Heart left ventricle (tissue), 16 donors: ENCODE data around the gene OR2A25. TPM values are rescaled to one million over a fixed set of nuclear protein-coding genes. Genes with fewer than 3 reads are reported as not detected.

Experiments used
- ATAC-seq, 4 donors: fragments of 200-7000 bp; cut with Tn5 transposase; one replicate each; pipeline ENCODE4 v1.9.1; 2020 to 2022; ENCODE audit warnings: moderate library complexity in 4 of 4, mild to moderate bottlenecking in 3 of 4, moderate number of reproducible peaks in 1 of 4
- DNase-seq, 5 donors: peaks; one replicate each; pipeline ENCODE4 v3.0.0-alpha.2; 2020
- H3K27ac ChIP-seq, 12 donors: fragments of 200-600 bp; sonication (generic) in 4 of 12; one replicate each; pipeline versions ENCODE4 v1.5.0 to v1.8.0; 2016 to 2022; ENCODE audit warnings: mild to moderate bottlenecking in 2 of 12
- H3K27me3 ChIP-seq, 9 donors: fragments of 200-600 bp; sonication (generic) in 2 of 9; one replicate each; pipeline versions ENCODE4 v1.5.1 to v1.8.0; 2016 to 2022; ENCODE audit warnings: mild to moderate bottlenecking in 3 of 9
- H3K36me3 ChIP-seq, 9 donors: fragments of 200-600 bp; sonication (generic) in 2 of 9; one replicate each; pipeline versions ENCODE4 v1.5.0 to v1.8.0; 2018 to 2022; ENCODE audit warnings: mild to moderate bottlenecking in 2 of 9
- H3K4me1 ChIP-seq, 12 donors: fragments of 200-600 bp; sonication (generic) in 4 of 12; one replicate each; pipeline versions ENCODE4 v1.5.0 to v1.8.0; 2016 to 2022; ENCODE audit warnings: mild to moderate bottlenecking in 3 of 12
- H3K4me3 ChIP-seq, 12 donors: fragments of 200-600 bp; sonication (generic) in 4 of 12; one replicate each; pipeline versions ENCODE4 v1.5.0 to v1.8.0; 2017 to 2022; ENCODE audit warnings: mild to moderate bottlenecking in 9 of 12, moderate library complexity in 4 of 12
- H3K9me3 ChIP-seq, 12 donors: fragments of 200-600 bp; sonication (generic) in 4 of 12; one replicate each; pipeline versions ENCODE4 v1.5.0 to v1.8.0; 2016 to 2022; ENCODE audit warnings: mild to moderate bottlenecking in 1 of 12
- POLR2A ChIP-seq, 2 donors: fragments of 450-650 bp; IDR thresholded peaks; one replicate each; pipeline ENCODE4 v1.6.1; 2017; ENCODE audit warnings: antibody characterized with exemption in 2 of 2, mild to moderate bottlenecking in 2 of 2, moderate library complexity in 2 of 2
- WGBS, 4 donors: extraction: QIAGEN DNeasy Blood & Tissue Kit in 2 of 4; methylation state at CpG; one replicate each; pipeline versions ENCODE4 v1.1.5 to v1.1.7; 2013 to 2018; 5-methylcytosine and 5-hydroxymethylcytosine counted together
- intact Hi-C, 10 donors: fragments of 100-400 bp; cut with DNase I; formaldehyde crosslinking; loops; one replicate each; pipeline versions ENCODE4 v1.11.1 to v1.14.2; 2022
- polyA plus RNA-seq, 2 donors: library from polyadenylated mRNA; stranded (reverse); fragments of 200-250 nt; gene quantifications; one replicate each; pipeline ENCODE4 v1.2.3, GENCODE V29; 2013
- total RNA-seq, 9 donors: library from RNA; depleted of rRNA in 2 of 9; stranded (reverse); fragments of >200 nt in 2 of 9; fragmentation: NEBNext Ultra II Directional in 3 of 9; extraction: Animal tissue kit (Norgen Biotek cat#: 25700) in 3 of 9; gene quantifications; one replicate each; pipeline versions ENCODE4 v1.1.0 to v1.2.4, GENCODE V29; 2016 to 2023
- TF ChIP-seq, protein P1 (sequence below), 12 donors: fragments of 200-600 bp; sonication (generic) in 4 of 12; IDR thresholded peaks; one replicate each; pipeline versions ENCODE4 v1.5.0 to v1.8.0; 2018 to 2022; ENCODE audit warnings: antibody characterized with exemption in 12 of 12, mild to moderate bottlenecking in 5 of 12
- donor health status: ischemic (EF 13 %, LVEDD 7.1; RV severe dilation, severe dysfunction).
- donor health status: healthy with polysubstance abuse.
- donor health status: DM: no; HTN: yes; CAD: no.
- donor health status: DM: no; HTN: no; CAD: no.
- donor health status: ischemic (EF 25% LVEDD 6.9; RV normal size, moderate dysfunction).
- donor health status: ischemic (EF 25% LVEDD 5.7; RV mildly dilated, moderate dysfunction).
- donor health status: healthy.
- donor health status: DM: yes; HTN: yes; CAD: no.
- donor health status: ischemic (EF 35%, LVEDD 5.7; RV mildly dilated, moderate dysfunction).
- donor health status: nonischemic (EF 11% LVEDD 7.7; RV severe dilation, severe dysfunction).
- donor health status: DM: yes; HTN: yes; CAD: no.
- donor health status: PGD.
- donor health status: ischemic (EF 29% LVEDD 5.4; RV normal size, mild dysfunction).
- donor health status: nonischemic (EF 23%, LVEDD 6.1; RV moderate dilation, normal function).

The OR2A25 gene
- total and polyA plus RNA-seq, 11 donors, result not detected

DNA sequence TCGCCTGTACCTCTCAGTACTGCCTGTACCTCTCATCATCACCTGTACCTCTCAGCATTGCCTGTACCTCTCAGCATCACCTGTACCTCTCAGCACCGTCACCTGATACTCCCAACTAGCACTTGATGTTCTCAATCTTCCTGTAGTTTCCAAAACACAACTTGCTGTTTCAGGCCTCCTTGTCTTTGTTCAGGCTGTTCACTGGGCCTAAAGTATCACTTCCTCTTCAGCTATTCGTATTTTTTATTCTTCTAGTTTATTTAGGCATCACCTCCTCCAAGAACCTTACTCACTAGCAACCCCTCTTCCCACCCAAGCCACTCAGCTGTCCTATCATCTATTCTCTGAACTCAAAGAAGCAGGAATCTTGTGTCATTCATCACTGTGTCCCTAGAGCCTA lies 45.4 kb upstream of the OR2A25 start:
- H3K36me3 ChIP-seq, result no peaks in the 10 kb centered on the region
- TF ChIP-seq, protein P1, sequence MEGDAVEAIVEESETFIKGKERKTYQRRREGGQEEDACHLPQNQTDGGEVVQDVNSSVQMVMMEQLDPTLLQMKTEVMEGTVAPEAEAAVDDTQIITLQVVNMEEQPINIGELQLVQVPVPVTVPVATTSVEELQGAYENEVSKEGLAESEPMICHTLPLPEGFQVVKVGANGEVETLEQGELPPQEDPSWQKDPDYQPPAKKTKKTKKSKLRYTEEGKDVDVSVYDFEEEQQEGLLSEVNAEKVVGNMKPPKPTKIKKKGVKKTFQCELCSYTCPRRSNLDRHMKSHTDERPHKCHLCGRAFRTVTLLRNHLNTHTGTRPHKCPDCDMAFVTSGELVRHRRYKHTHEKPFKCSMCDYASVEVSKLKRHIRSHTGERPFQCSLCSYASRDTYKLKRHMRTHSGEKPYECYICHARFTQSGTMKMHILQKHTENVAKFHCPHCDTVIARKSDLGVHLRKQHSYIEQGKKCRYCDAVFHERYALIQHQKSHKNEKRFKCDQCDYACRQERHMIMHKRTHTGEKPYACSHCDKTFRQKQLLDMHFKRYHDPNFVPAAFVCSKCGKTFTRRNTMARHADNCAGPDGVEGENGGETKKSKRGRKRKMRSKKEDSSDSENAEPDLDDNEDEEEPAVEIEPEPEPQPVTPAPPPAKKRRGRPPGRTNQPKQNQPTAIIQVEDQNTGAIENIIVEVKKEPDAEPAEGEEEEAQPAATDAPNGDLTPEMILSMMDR (IDR thresholded peaks at IDR 0.05), result no peak
- peaks cover 0 to 12% (median 0%) of the 10 kb centered on the region in 12 donors for H3K4me1 ChIP-seq
- 75 to 85% (median 83%) methylated on average over 3 of the region's 3 CpGs for WGBS, 4 donors
- H3K4me3 ChIP-seq, result no peak overlapping the region
- DNase-seq (no peak), ATAC-seq (no peak)
- intact Hi-C loops, result loop anchor here in 3 of 10 donors (10.0 kb wide), 1 partner anchor 119 kb away; the partner anchor contains the start of gene TCAF1 (in 3 of the 3)
- H3K9me3 ChIP-seq, result no peaks in the 10 kb centered on the region
- no peaks in the 10 kb centered on the region for H3K27me3 ChIP-seq
- no peak overlapping the region for H3K27ac ChIP-seq

DNA sequence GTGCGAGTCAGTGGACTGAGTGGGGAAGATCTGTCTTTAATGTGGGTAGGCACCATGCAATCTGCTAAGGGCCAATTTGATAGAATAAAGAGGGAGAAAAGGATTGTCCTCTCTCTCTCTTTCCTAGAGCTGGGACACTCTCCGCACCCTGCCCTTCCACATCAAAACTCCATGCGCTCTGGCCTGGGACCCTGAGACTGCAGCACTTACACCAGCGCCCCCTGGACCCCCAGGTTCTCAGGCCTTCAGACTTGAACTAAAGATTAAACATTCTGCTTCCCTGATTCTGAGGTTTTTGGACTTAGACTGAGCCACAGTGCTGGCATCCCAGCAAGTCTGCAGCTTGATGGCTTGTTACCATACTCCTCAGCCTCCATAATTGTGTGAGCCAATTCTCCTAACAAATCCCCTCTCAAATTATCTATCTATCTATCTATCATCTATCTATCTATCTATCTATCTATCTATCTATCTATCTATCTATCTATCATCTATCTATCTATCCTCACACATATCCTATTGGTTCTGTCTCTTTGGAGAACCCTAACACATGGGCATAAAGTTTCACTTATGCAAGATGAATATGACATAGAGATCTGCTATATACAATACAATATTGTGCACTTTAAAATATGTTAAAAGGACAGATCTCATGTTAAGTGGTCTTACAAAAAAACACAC lies 43.3 kb upstream of the OR2A25 start:
- DNase-seq, result no peak
- Histone ChIP-seq H3K4me1 (no peaks in the 10 kb centered on the region), H3K27me3 (no peaks in the 10 kb centered on the region), H3K9me3 (no peaks in the 10 kb centered on the region), H3K4me3 (no peak overlapping the region), H3K27ac (no peak overlapping the region), H3K36me3 (no peaks in the 10 kb centered on the region)
- ATAC-seq, result no peak
- WGBS, 4 donors, result 55 to 67% (median 60%) methylated on average over 4 of the region's 4 CpGs
- intact Hi-C loops, result loop anchor here in 5 of 10 donors (5.0 to 10.0 kb wide), 3 partner anchors 122 to 289 kb away; partner anchors contain the start of gene TCAF1 (in 4 of the 5)
- TF ChIP-seq, protein P1 (IDR thresholded peaks at IDR 0.05), result no peak
- no peak for TF ChIP-seq POLR2A (IDR thresholded peaks at IDR 0.05)

DNA sequence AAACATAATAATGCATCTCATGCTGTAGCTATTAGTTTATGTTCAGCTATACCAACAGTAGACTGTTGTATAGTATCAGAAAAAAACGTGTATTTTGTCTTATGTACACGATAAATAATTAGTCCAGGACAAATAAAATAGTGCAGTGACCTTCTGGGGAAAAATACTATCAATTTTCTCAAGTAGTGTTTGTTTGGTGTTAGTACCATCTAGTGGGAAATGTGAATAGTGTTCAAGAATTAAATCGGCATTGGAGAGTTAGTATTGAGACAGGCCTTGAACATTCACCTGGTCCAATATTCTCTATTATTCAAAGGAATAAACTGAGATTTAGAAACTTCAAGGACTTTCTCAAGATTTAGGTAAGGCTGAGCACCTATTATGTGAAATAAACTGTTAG lies 42.5 kb upstream of the OR2A25 start:
- Histone ChIP-seq H3K4me1 (no peaks in the 10 kb centered on the region), H3K27me3 (no peaks in the 10 kb centered on the region), H3K9me3 (no peaks in the 10 kb centered on the region), H3K36me3 (no peaks in the 10 kb centered on the region), H3K27ac (no peak overlapping the region), H3K4me3 (no peak overlapping the region)
- peak in 1 of 4 donors; percentile 55 for ATAC-seq
- DNase-seq, result no peak
- TF ChIP-seq POLR2A (IDR thresholded peaks at IDR 0.05), result no peak
- TF ChIP-seq, protein P1 (IDR thresholded peaks at IDR 0.05), result peak; percentile 23 to 67 (median 56)
- WGBS, 4 donors, result 6 to 16% (median 9%) methylated on average over 3 of the region's 3 CpGs
- intact Hi-C loops, result loop anchor here in 5 of 10 donors (5.0 to 10.0 kb wide), 3 partner anchors 122 to 290 kb away; partner anchors contain the start of gene TCAF1 (in 4 of the 5)

DNA sequence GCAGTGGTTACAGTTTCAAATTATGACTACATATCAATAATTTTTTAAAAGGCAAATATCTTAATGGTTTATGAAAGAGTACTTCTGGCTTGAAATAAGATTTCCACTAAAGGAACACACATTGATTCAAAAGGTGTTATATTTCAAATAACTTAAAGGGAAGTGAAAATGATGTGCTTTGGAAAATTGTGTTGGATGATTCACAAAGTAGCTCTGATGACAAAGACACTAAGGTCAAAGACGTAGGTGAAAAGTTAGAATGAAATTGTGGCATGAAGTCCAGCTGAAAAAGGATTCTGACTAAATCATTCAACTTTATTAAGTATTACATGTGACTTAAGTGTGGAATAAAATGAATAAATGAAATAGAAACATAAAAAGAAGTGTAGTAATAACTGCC lies 41.6 kb upstream of the OR2A25 start:
- no peak overlapping the region for H3K27ac ChIP-seq
- no peaks in the 10 kb centered on the region for H3K36me3 ChIP-seq
- no peaks in the 10 kb centered on the region for H3K9me3 ChIP-seq
- no peak overlapping the region for H3K4me3 ChIP-seq
- 56 to 83% (median 63%) methylated on average over 1 of the region's 1 CpG for WGBS, 4 donors
- no peaks in the 10 kb centered on the region for H3K27me3 ChIP-seq
- ATAC-seq (no peak), DNase-seq (no peak)
- TF ChIP-seq, protein P1 (IDR thresholded peaks at IDR 0.05), result no peak
- TF ChIP-seq POLR2A (IDR thresholded peaks at IDR 0.05), result no peak
- peaks cover 0 to 4% (median 0%) of the 10 kb centered on the region in 12 donors for H3K4me1 ChIP-seq
- intact Hi-C loops, result loop anchor here in 5 of 10 donors (5.0 to 10.0 kb wide), 3 partner anchors 123 to 291 kb away; partner anchors contain the start of gene TCAF1 (in 4 of the 5)
